Measurements from ENCODE around the gene GALNT9.

Gene GALNT9

GRCh38 chr12:132211326-132211725, 118.1 kb downstream of the GALNT9 start:
- no peak for DNase-seq

DNA sequence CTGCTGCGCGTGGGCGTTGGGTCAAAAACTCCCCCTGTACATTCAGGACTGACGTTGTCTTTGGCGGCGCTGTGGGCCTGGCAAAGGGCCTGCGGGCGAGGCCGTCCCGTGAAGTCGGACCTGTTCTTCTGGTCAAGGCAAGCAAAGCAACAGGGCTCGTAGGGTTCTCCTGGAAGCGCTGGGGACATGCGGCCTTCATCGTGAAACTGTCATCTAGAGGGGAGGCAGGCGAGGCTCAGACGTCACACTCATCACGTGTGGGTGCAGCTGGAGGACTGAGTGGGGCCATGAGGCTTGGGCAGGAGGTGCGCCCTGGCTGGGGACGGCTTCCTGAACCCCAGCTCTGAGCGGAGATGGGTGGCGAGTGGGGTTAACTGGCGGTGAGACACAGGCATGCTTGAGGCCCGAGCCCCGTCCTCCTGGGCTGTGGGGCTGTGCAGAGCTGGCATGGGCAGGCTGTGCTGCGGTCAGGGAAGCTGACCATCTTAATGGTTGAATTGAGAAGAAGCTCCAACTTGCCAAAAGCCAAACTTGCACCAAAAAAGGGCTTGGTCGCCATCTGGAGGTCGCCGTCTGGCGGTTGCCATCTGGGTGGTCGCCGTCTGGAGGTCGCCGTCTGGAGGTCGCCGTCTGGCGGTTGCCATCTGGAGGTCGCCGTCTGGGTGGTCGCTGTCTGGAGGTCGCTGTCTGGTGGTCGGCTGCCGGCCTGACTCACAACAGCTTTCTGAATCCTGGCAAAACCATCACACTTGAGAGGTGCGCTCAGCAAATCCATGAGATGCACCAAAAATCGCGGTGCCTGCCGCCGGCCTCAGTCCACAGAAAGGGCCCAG, 119.0 kb downstream of the GALNT9 start:
- DNase-seq = no peak

GRCh38 chr12:132209619-132210222, 119.7 kb downstream of the GALNT9 start:
- DNase-seq = no peak

DNA sequence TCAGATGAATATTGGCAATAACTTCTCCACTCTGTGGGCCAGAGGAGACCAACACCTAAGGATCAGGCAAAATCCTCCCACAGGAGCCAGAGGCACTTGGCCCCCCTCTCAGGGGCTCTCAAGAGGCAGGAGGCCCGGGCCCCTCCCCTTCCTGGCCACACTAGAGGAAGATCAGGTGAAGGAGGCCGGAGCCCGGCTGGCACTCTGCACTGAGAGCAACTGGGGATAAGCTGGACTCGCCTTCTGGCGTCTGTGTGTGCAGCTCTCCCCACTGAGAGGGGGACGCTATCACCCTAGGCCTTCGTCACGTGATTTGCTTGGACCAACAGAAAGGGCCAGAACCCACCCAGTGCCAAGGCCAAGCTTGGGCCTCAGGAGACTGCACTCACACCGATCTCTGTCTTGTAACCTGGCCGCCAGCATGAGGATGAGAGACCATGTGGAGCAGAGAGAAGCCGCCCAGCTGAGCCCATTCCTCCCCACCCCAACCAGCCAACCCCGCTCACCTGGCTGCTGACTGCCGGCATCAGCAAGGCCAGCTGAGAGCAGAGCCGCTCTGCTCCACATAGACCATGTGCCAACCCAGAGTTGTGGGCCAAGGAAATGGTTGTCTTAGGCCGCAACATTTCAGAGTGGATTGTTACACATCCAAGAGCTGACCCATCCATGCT, 121.1 kb downstream of the GALNT9 start:
- no peak for DNase-seq

- DNase-seq = no peak
These were observed 122.2 kb downstream of the GALNT9 start for GRCh38 chr12:132207083-132207775.

GRCh38 chr12:132206046-132206434, 123.3 kb downstream of the GALNT9 start:
- DNase-seq = no peak

- no peak for DNase-seq
These were observed 123.9 kb downstream of the GALNT9 start for GRCh38 chr12:132205271-132206045.

DNA sequence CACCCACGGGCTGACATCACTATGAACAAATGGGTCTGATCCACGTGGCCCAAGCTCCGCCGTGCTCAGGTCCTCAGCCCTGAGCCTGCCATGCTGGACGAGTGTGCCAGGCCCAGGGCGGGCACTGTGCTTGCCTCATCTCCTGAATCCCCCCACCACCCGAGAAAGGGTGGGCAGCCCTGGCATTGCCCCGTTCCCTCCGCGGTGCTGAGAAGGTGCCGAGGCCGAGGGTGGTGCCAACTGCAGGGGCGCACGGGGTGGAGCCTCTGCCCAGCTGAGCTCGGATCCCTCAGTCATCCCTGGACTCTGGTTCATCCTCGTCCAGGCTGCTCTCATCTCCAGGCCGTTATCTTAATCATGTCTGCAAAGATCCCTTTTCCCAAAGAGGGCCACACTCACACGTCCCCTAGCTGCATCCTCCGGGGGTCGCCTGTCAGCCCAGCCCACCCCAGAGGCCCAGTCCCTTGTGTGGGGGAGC, 124.6 kb downstream of the GALNT9 start:
- no peak for DNase-seq

DNA sequence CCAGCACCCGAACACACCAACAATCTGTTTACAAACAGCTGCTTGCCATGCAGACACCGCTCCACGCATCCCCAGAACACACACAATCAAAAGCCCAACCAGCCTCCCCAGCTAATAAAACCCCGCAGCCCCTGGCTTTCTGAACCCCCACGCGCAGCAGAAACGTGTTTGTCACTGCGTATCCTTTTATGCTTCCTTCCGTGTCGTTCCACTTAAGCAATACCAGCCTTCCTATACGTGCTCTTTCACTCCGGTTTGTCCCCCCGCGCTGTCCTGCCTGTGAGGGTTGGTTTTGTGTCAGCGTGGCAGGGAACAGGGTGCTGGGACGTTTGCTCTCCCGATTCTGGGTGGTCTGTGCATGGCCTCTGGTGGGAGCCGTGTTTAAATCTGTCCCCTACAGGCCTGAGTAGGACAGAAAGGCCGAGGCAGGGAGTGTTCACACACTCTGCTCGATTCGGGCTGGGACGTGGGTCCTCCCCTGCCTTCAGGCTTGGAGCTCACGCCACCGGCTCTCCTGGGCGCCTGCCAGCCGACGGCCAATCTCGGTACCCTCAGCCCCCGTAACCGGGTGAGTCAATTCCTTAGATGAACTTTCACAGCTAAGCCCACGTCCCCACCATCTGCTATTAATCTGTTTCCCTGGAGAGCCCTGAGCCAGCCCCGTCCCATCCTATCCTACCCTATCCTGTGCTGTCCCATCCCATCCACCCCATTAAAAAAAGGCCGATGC, 125.2 kb downstream of the GALNT9 start:
- no peak for DNase-seq

DNA sequence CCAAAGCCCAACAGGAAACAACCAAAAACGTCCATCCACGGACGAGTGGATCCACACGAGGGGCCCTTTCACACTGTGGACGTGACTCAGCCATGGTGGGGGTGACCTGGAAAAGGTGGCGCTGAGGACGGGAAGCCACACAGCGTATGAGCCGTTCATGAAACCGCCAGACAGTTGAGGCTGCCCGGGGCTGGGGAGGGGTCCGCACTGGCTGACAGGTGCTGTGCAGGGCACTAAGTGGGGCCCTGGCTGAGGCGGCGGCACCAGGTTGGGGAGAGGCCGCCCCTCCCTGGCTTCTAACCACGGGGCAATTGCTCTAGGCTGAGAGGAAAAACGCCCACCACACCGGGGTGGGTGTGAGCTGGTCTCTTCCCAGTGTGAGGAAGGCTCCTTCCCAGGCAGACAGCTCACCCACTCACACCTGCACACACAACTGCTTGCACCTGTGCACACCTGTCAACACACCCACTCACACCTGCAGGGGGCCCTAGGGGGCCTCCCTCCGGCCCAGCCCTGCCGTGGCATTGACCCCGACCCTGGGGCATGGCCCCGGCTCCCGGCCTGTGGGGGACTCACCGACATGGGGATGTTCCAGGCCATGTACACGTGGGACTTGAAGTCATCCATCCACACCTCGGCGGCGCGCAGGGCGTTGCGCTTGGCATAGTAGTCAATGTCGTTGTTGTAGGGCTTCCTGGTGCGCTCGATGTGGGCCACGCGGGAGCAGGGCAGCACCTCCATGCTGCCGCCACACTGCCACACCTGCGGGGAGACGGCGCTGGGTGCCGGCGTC, 126.3 kb downstream of the GALNT9 start:
- DNase-seq = no peak

GRCh38 chr12:132201391-132202120, 127.8 kb downstream of the GALNT9 start:
- DNase-seq = no peak

DNA sequence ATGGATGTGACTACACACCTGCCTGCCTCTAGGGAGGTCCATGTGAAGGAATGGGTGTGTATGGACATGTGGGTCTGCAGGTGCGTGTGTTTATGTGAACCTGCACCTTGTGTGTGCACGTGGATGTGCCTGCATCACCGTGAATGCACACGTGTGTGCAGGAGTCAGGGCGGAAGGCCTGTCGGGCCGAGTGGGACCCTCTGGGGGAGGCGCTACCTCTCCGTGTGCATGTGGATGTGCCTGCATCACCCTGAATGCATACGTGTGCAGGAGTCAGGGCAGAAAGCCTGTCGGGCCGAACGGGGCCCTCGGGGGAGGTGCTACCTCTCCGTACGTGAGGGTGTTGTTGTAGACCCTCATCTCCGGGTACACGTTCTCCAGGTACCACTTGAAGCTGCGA, 128.6 kb downstream of the GALNT9 start:
- no peak for DNase-seq

DNA sequence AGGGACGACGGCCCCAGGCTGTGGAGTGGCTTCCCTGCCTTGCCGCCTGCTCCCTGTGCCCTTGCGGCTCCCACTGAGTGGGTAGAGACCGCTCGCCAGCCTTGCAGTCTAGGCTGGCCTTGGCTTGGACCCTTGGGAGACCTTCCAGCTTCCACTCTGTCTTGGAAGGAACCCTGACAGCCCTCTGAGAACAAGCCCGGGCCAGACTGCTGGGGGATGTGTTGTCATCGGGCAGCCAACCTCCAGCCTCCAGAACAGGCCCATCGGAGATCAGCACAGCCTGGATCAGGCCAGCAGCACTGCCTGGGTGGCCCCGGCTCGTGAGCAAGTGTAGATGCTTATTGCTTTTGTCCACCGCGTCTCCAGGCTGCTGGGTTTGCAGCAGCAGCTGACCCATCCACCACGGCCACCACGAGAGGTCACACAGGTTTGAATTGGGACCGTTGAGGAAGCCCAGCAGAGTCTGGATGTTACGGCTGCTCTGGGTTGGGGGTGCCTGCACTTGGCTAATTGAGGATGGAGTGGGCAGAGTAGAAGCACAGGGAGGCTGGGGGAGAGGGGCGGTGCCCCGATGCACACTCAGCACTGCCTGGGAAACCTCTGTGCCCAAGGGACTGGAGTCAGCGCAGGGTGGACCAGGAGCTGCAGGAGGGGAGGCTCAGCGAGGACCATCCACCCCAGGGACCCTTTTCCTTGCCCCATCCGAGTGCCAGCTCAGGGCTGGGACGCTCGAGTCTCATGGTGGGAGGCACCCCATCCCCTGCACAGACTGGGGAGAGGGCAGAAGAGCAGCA, 129.7 kb downstream of the GALNT9 start:
- no peak for DNase-seq

GRCh38 chr12:132199101-132199500, 130.3 kb downstream of the GALNT9 start:
- DNase-seq = no peak

DNA sequence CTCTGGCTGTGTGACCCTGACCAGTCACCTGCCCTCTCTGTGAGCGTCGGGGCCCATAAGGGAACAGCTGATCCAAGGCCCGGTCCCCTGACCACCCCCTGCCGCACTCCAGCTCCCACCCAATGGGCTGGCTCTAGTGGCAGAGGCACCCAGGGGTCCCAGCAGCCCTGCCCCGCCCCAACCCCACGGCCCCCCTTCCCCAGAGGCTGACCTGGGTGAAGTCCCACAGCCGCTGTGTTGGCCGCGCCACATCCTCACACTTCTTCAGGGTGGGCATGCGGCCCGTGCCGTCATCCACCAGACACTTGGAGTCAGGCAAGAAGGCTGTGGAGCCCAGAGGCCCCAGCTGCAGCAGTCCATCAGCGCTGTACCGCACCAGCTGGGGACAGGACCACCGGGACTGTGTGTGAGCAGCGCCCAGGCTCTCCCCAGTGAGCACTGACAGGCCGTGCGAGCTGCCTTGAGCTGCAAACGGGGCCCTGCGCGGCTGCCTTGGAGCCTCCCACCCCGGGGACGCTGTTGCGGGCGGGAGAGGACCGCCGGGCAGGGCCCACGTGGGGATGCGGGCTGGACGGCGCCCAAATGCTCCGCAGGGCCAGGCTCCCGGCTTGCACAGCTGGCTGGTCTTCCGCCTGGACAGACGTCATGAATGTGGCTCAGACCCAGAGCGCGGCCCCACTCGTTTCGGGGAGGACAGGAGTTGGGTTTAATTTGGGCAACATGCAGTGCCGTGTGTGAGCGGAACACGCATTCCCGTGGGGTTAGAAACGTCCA, 131.6 kb downstream of the GALNT9 start:
- no peak for DNase-seq

DNA sequence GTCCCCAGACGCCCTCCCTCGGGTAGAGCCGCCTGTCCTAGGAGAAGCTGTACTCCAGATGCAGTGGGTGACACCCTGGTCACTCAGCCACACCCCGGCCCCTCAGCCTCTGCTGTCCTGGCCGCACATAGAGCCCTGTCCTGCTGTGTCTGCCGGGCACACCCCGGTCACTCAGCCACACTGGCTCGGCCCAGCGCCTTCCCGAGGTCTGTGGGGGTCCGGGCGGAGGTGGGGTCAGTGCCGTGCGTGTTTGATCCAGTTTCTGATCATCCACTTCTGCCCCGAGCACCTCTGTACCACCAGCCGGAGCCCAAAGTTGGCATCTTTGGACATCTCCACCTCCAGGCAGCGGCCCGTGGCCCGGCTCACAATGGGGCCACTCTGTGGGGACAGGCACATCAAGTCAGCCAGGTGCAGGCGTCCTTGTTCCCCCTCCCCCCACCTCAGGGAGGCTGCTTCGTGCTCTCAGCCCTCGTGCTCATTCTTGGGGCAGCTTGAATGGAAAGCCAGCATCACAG, 132.5 kb downstream of the GALNT9 start:
- DNase-seq = no peak

GRCh38 chr12:132196038-132196872, 133.1 kb downstream of the GALNT9 start:
- no peak for DNase-seq

Data from effector CD4-positive, alpha-beta T cell (primary cell).